ENCODE measurements around the gene IFT52.

The IFT52 gene, protein sequence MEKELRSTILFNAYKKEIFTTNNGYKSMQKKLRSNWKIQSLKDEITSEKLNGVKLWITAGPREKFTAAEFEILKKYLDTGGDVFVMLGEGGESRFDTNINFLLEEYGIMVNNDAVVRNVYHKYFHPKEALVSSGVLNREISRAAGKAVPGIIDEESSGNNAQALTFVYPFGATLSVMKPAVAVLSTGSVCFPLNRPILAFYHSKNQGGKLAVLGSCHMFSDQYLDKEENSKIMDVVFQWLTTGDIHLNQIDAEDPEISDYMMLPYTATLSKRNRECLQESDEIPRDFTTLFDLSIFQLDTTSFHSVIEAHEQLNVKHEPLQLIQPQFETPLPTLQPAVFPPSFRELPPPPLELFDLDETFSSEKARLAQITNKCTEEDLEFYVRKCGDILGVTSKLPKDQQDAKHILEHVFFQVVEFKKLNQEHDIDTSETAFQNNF

DNA sequence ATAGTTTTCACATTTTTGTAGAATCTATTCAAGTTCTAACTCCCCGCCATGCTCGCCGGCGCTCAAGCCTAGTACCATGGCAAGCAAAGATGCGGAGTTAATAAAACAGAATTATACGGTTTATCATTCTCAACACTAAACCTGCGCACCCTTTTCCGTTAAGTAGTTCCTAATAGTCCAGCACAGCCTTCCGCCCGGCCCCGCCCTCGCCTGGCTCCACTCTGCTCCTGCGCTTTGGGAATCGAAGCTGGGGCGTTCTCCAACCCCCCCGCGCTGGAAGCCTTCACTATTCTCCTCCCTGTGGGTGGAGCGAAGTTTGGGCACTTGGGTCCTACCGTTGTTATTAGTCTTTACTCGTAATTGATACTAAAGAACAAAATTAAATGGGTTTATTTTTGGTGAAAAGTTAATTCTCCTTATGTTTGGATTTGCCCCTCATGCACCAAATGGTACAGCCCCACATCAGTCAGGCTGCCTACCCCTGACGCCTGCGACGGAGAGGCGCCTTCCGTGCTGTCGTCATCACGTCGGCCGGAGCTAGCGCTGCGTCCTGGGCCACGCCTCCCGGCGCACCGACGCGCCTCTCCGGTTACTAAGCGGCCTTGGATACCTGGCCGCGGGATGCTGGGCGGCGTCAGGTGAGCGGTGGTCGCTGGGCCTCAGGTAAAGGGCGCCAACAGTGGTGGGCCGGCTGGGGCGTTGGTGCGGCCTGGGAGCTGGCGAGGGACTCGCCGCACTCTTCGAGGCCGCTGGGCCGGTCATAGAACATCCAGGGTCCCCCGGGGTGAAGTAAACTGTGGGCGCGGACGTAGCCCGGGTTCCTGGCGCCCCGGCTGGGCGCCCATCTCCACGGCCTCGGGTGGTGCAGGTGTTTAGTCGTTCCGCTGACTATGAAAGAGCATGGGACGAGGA lies at the start of gene IFT52:
IFT52 (plus strand) TSS at position 546 of the 912 bp plus-strand sequence. CDS start 3,762 bp downstream, outside the sequence.
- DNase-seq: peak; percentile 97 to 99 (median 99)

DNA sequence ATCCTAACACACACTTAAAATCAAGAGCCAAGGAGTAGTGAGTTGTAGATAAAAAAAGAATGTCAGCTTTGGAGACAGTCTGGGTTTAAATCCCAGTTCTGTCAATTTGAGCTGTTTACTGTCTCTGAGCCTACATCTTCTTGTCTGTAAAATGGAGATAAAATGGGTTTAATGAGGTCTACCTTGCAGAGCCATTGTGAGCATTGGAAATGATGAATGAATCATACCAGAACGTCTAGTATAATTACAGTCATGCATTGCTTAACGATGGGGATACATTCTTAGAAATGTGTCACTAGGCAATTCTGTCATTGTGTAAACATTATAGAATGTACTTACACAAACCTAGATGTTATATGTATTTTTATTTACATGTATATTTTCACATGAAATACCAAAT lies 49.5 kb upstream of the IFT52 start:
- peak in 1 of 3 experiments; percentile 12 for DNase-seq

DNA sequence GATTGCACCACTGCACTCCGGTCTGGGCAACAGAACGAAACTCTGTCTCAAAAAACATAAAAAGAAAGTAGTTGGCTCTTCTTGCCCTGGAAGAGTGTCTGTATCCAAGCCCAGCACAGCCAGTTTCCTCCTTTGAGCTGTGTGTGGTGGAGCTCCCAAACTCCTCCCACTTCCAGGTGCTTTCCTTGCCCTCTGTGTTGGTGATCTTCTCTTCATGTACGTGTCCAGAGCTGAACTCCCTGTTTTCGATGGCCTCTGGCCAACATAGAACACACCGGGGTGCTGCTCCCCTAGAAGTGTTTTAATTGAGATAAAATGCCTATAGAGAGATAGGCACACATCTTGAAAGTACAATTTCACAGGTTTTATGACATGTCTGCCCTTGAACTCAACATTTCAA lies 48.6 kb upstream of the IFT52 start:
- no peak for DNase-seq

DNA sequence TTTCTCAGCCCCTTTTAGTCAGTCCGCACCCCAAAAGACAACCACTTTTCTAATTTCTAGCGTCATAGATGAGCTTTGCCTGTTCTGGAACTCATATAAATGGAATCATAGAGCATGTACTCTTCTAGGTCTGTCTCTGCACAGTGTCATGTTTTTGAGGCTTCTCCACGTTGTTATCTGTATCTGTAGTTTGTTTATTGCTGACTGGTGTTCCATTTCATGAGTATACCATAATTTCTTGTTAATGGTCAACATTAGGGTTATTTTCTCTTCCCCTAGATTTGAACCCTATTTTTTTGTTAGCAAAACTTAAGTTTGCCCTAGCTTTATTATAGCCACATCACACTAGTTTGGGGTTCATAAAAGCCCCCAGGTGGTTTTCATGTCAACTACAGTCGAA lies 48.1 kb upstream of the IFT52 start:
- DNase-seq: no peak

DNA sequence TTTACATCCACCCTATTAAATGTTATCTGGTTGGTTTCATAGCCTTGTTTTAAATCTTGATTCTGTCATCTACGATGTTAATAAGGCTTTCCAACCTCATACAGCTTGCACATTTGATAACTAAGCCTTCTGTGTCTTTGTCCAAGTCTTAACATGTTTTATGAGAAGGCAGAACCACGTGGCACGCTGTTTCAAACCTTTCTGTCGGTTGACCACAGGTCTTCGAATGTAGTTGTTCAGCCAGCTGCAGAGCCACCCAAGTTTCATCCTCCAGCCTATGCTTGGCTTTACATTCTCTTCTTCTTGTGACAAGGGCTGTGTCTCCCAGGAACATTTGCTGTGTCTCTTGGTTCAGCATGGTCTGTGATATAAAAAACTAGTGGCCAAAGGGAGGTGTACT lies 47.6 kb upstream of the IFT52 start:
- no peak for DNase-seq

DNA sequence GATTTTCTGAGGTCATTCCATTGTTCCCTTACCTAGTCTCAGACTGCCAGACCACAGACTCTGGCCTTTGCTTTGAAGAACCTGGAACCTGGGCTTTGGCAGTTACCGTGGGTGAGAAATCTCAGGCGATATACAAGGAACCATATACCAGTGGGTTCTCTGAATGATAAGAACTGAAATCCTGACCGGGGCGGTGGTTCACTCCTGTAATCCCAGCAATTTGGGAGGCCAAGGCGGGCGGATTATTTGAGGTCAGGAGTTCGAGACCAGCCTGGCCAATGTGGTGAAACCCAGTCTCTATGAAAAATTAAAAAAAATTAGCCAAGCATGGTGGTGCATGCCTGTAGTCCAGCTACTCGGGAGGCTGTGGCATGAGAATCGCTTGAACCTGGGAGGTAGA lies 46.2 kb upstream of the IFT52 start:
- DNase-seq: no peak

DNA sequence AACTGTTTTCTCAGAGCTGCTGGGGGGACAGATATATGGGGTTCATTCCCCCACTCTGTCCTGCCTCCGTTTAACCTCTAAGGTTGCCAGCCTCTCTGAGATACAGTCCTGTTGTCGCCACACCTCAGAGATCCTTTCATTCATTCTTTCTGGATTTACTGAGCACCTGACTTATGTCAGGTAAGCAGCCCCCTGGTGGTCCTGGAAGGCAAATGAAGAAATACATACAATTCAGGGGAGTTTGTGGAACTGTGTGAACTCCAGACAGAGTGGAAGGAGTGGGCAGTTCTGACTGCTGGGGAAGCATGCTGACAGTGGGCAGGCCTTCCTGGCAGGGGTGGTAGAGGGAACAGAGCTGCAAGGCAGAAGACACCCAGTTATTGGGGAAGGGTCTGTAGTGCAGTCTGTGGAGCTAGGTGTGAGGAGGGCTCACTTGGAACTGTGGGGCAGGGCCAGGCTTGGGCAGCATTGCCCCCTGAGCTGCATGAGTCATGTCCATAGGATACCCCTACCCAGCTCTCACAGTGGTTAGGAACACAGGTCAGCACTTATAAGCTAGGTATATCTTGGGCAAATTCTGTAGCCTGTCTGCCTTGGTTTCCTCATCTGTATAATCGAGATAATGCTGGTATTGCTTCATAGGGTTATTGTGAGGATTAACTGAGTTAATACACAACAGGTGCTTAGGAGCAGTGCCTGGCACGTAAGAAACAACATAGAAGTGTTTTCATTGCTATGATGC lies 44.7 kb upstream of the IFT52 start:
- no peak for DNase-seq

DNA sequence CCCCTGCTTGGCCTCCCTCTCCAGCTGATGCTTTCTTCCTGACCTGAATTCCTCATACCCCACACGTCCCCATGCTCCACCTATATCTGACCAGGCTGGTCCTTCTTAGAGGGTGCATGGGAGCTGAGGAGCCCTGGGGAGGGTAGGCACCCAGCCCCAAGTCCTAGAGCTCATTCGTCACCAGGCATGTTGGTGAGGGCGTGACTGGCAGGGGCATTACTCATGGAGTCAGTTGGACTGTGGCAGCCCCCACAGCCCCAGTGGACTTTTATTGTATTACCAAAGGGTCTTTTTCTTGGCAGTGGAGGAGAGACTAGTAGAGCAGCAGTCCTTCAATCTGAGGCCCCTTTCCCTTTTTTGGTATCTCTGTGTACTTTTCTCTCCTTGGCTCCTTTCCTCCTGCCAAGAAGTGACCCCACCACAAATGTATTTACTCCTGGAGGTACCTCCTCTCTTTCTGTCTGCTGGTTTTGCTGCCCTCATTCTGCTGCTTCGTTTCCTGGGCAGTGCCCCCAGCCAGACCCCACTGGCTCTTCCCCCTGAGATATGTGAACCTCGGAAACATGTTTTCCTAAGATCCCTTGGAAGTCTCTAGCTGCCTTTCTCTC lies 42.4 kb upstream of the IFT52 start:
- no peak for DNase-seq

DNA sequence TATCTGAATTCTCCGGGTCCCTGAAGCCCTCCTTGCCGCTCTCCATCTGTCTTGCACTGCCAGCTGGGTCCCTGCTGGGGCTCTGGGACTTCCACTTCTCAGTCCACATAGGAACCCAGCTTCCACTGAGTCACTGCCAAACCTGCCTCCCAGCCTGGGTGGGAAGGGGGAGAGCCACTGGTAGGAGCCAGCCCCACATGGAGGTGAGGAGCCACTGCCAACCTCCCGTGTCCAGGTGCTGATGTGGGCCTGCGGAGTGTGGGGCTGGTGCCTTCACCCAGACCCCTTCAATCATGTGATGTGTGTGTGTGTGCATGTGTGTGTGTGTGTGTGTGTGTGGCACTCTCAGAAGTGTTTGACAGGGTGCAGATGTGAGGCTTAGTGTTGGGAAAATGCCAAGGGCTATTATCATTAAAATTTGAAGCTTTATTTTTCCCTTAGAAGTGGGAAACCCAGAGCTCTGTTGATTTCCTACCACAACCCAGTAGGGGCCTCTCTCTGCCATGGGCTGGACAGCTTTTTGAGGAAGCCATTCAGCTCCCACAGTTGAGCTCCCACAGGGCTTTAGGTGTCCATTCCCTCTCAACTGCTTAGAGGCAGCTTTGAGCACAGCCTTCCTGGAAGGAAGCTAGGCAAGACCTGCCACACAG lies 41.2 kb upstream of the IFT52 start:
- DNase-seq: no peak

DNA sequence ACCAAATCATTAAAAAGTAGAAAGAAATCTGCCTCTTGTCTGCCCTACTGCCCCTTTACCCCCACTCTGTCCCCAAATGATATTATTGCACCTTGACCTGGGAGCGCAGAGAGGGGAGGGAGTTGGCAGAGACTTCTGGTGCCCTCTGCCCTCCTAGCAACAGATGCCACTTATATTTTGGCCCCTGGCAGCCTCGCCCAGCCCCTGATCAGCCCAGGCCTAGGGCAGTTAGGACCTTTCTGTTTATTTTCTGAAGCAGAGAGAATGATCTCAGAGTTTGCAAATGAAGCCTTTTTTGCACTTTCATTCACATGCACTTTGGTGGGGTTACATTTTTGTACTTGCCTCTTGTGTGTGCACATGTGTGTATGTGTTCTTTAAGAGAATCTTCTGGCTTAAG lies 40.3 kb upstream of the IFT52 start:
- no peak for DNase-seq

DNA sequence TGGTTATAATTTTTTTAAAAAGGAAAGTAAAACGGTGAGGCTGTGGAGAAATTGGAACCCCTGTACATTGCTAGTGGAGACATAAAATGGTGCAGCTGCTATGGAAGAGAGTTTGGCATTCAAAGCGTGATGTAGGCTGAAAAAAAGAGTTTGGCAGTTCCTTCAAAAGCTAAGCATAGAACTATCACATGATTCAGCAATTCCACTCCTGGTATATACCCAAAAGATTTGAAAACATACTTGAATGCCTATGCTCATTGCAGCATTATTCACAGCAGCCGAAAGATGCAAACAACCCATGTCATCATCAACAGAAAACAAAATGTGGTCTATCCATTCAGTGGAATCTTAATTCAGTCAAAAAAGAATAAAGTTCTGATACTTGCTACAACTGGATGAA lies 36.4 kb upstream of the IFT52 start:
- DNase-seq: no peak

DNA sequence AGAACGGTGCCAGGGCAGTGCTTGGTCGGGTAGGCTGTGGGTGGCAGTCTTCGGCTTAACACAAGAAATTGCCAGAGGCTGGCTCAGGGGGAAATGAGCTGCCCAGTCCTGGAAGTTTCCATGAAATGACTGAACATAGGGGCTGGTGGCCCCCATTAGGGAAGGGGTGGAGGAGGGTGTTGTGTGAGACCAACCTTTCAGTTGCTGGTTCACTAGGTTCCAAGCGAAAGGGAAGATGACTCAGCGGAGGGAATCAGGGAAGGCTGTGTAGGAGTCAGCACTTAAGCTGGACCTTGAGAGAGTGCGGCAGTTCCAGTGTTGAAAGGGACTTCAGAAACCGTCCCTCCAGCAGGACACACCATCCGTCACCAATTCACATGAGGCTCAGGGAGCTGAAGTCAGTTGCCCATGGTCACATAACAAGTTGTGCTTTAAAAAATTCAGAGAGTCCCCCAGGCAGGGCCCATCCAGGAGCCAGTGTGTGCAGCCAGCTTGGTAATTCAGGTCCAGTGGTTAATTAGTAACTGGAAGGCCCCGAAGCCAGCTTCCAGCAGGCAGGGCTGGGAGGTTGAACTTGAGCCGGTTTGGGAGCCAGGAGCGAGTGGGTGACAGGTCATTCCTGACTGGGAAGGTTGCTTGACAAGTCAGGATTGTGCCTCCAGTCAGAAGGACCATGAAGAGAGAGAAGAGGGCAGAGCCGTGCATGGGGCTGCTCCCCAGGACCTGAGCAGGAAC lies 32.2 kb upstream of the IFT52 start, which contains the start of gene SGK2:
SGK2 (plus strand) TSS at position 616 of the 735 bp plus-strand sequence. CDS start 7,469 bp downstream, outside the sequence.
- no peak for DNase-seq

DNA sequence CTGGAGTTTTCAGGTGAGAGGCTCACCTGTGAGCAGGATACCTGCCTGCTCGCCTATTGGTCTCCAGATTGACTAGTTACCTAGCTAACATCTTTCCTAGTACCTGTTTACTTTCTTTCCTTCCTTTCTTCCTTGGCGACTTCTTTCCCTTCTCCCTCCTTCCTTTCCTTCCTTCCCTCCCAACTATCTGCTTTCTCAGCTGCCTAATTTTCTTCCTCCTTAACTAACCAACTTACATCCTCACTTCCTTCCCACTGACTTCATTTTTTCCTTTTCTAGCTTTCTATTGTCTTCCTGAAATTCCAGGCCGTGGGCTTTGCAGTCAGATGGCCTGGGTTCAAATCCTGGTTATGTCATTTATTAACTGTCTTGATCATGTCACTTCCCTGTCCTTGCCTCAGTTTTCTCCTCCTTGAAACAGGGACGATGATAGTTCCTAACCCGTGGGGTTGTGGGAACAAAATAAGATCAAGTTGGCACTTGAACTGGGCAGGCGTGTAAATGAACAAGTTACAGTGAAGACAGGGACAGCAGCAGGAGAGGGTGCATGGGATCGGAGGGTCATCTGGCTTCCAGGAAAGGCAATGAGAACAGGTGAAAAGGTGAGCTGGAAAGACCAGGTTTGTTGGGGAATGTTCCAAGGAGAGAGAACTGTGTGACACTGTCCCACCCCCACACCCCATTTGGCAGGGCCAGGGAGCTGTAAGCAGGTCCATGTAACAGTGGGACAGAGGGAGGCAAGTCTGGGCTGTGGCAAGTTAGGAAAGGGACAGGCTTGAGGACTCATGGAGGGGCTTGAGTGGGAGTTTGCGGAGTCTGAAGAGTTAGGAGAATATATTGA lies 31.4 kb upstream of the IFT52 start:
- no peak for DNase-seq

DNA sequence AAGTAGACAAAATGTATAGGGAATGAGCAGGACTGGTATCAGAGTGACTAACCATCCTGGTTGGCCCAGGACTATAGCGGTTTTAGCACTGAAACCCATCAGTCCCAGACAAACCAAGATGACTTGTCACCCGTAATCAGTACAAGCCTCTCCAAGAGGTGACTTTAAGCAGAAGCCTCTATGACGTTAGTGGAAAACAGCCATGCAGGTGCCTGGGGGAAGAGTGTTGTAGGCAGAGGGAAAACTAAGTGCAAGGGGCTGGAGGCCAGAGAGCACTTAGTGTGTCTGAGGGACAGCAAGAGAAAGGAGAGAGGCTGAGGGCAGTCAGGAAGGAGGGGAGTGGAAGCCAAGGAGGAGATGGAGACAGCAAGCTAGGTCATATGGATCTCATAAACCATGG lies 29.8 kb upstream of the IFT52 start:
- DNase-seq: no peak

DNA sequence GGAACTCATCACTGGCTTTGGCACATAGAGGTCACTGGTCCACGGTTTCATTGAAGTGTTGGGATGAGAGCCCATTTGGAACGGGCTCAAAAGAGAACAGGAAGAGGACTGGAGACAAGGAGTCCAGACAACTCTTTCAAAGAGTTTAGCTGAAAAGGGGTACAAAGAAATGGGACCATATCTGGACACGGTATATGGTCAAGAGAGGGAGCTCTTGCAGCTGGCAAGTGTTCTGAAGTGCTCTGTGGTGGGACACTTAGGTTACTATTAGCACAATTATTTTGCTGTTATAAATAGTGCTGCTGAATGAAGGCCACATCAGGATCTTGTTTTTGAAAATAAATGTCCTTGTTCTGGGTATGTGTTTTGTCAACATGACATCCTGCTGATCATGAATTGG lies 27.3 kb upstream of the IFT52 start:
- no peak for DNase-seq

DNA sequence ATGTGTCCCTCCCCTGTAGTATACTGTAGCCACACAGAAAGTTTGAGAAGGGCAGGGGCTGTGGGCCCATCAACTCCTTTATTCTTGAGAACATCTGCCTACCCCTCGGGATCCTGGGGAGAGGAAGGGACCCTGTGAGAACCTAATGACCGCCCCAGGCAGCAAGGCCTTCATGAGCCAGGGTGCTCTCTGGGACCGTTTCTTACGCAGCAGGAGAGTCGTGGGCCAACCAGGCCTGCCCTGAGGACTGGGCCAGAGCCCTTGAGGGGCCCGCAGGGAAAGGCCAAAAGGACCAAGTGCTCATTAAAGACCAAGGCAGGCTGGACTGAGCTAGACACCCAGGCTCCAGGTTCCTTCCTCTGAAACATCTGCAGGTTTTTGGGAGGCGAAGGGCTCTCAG lies 26.7 kb upstream of the IFT52 start:
- no peak for DNase-seq

DNA sequence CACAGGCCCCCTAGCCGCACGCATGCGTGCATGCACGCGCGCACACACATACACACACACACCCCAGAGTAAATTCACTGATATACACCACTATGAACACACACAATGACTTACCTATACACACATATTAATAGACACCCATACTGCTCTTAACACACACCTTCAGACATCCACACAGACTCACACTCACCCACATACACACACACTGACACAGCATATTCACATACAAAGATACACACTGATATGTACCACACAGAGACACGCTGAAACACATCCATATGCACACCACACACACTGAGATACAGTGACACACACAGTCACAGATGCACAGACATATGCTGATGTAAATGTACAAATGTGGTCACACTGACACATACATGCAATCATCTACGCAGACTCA lies 26.3 kb upstream of the IFT52 start:
- no peak for DNase-seq

DNA sequence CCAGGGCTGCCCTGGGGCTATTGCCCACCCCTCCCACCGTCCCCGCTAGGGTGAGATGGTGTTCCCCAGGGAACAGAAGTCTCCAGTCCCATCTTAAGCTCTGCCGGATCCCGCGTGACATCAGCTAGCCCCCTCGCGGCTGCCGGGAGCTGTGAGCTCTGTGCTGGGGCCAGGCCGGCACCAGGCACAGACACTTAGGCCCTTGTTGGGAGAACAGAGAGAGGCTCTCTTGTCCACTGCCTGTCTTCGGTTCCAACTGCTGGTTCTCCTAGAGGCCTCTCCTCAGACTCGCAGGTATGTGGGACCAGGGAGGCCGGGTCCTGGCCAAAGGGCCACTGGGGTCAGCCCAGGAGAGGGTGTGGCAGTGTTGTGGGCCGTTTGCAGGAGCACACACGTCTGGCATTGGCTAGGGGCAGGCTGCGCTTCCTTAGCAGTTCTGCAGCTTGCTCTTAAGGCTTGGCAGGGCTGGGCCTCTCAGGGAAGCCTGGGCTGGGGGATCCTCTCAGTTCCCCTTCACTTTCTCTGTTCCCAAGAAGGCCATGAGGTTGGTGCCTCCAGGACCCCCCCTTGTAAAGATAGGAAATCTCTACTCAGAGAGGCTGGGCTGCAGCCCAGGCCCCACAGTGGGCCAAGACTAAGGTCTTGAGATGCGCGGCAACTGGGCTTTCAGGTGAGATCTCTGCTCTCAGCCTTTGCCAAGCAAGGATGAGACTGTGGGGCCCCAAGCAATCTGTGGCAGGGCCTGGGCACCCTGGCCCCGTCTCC lies 25.6 kb upstream of the IFT52 start:
- DNase-seq: no peak

DNA sequence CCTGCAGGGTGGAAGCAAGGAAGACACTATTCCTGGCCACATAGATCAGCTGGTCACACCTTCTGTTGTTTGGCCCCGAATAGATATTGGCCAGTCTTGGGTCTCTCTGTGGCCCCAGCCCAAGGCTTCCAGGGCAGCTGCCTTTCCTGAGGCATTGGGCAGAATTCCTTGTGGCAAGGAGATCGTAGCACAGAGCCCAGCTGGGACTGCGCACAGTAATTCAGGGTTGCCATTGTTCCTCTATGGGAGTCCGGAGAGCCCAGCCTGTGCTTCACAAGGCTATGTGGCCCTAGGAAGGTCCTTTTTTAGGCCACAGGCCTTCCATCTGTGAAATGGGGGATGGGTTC lies 25.0 kb upstream of the IFT52 start:
- DNase-seq: no peak

DNA sequence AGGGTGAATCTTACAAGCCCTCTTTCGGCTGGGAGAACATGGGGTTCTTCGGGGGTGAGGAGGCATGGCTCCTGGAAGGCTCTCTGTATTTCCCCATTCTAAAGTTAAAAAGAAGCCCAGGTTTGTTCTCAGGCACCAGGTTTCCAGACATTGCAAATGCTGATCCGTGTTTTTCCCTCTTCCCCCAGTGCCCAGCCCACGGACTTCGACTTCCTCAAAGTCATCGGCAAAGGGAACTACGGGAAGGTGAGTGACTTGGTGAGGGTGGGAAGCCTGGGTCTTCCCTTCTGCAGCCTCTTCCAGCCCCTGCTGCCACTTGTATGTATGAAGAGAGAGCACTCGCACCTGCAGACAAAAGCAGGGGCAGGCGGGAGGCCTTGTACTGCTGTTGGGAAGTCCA lies 23.3 kb upstream of the IFT52 start:
- no peak for DNase-seq
